ENCODE measurements around the gene SPTLC3.
"Not testable (repeated sequence)": the region's sequence is repeated elsewhere in the genome, so short reads cannot be mapped to it uniquely, and the experiment has no call there.

Gene SPTLC3

DNA sequence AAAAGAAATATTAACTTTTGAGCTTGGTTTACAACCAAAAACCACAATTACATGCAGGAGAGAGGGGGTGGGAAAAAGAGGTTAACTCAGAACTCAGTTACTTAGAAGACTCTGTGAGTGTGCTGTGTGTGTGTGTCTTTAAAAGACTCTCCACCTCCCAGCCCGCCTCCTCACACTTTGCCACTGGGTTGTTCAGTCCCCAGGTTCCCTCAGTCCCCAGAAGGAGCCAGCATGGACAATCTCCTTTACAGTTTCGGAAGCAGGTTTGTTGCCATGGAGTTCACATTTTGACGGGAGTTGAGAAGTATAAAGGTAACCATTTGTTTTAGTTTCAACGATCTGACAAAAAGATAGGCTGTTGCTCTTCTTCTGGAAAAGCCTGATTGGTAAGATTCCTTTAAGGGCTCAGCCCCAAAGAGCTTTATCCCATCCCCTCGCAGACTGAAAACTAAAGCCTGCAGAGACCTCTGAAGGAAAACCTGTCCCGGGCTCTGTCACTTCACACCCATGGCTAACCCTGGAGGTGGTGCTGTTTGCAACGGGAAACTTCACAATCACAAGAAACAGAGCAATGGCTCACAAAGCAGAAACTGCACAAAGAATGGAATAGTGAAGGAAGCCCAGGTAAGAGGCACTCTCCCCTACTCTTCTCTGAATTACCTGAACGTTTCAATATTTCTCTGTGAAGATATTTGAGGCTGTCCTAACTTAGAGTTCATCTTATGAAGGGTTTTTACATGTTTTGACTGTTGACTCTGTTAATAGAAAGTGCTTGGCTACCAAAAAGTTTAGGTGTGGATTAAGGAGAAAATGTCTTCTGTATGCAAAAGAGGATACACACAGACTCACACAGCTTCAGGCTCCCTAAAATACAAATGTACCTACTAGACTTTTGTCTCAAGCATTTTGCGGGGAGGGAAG lies at the start of gene SPTLC3:
SPTLC3 (plus strand) TSS at position 212 of the 921 bp plus-strand sequence; CDS start at position 508, 296 bp downstream.
- DNase-seq (ENCODE audit: low spot score) = peak; percentile 38

DNA sequence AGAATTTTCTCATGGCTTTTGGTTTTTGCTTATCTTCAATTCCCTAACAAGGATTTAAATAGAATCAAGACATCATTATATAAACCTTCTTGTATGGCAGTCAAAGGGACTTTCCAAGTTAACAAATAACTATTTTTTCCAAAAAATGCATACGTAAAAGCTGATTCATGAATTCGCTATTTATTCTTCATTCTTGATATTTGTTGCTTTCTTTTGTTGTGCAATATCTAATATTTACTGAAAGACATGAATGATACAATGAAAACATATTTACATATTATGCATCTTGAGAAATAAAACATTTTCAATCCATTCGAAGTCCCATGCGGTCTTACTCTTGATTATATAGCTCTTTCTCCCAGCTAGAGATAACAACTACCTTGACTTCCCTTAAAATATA lies 47.0 kb upstream of the SPTLC3 start:
- DNase-seq (ENCODE audit: low spot score) = no peak

DNA sequence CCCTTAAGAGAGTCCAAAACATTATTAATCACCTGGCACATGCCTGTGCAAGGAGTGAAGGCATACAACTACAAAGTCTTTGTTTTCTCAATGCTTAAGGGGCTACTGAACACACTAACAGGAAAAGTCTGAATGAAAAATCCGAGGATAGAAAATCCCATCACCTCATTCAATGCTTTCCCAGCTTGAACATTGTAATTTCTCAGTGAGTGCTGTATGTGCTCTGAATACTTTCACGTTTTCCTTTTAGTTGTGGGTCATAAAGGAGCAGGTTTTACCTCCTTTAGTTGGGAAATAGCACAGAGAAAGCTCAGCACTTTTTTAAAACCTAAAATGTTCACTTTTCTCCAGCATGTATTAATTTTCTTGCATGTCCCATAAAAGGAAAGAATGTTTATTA lies 45.9 kb upstream of the SPTLC3 start:
- DNase-seq (ENCODE audit: low spot score) = no peak

DNA sequence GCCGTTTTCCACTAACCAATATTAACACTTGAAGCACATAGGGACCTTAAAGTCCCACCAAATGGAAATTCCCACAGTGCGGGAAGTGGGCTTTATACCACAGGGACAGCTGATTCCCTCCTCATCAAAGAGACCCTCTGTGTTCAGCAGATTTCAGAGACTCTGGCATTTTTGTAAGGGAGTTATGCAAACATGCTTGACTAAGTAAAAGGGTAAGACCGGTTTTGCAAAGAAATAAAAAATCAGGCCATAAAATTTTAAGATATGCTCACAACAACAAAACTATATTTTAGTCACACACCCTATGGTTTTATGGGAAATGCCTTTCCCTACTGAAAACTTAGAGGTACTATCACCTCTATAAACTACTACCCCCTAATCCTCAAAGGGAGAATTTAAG lies 45.4 kb upstream of the SPTLC3 start:
- DNase-seq (ENCODE audit: low spot score) = no peak

DNA sequence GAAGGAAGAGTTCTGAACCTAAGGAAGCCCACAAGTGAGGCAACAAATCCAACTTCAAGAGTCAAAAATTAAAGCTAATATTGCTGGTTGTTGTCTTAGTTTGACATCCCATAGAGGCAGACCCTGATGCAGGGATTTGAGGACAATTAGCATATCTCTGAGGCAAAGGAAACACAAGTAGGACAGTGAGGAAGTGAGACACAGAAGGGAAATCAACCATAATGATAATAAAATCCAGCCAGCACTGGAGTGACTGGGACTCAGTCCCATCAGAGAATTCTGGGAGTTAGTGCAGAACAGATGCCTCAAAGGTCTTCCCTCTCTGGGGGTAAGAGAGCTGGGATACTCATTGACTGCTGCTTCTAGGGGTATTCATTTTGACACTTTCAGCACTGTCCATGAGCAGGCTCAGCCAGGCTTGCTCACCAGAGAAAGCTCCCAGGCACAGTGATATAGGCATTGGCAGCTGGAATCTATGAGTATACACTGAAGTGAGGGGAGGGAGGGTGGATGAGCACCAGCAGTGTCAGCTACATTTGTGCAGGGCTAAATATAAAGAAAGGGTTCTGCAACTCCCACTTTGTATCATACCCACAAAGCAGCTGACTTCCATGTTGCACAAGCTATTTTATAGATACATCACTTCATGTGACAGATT lies 43.4 kb upstream of the SPTLC3 start:
- peak; percentile 5 for DNase-seq (ENCODE audit: low spot score)

DNA sequence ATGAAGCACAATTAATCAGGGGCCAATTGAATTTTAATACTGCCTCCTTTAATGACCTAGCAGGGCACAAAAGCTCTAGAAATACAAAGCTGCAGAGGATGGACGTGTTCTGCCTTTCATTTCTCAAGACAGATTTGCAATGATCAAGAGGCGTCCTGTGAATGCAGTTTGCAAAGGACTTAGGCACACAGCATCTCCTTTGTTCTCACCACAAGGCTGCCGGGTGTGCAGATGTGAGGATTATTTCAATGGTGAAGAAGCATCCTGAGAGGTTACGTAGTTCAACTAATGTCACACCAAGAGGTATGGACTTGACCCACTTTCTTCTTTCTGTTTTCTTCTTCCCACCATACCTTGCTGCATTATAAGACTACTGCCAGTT lies 42.9 kb upstream of the SPTLC3 start:
- peak; percentile 31 for DNase-seq (ENCODE audit: low spot score)

DNA sequence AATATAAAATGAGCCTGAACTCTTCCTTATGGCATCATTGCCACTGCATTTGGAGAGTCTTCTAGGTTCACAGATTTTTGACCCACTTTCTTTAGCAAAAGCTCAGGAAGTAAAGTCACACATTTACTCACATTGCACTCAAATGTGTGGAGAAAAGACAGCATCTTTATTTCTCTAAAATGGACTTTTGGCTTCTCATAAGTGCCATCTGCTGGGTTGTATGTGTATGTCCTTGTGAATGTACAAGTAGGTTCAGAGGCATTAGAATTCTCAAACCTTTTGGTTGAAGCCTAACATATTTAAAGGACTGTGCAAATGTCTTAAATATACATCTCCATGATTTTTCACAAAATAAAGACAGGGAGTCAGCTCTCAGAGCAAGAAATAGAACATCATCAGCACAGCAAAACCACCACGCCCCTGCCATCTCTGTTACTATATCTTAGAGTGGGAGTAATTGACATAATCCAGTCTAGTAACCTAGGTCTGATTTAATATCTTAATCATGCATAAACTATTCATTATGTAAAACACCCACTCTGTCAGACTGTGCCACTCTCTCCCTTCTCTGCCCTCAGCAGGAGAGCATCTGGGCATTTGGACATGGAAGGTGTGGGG lies 42.2 kb upstream of the SPTLC3 start:
- DNase-seq (ENCODE audit: low spot score) = peak; percentile 44

DNA sequence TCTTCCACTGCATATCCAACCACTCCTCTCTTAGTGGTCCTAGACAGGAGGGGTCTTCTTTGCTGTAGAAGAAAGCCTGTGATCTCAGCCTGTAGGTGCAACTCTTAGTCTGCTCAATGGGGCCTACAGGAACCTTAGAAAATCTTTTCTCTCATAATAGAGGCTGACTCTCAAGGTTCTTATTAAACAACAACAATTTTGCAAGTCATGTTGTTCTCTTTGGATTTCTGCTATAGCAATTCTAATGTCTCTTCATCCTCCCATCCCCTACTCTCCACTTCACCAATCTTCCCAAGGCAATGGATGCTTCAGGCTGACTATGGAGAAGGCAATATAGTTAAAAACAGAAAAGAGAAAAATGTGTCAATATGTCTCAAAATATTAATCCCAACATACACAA lies 40.8 kb upstream of the SPTLC3 start:
- no peak for DNase-seq (ENCODE audit: low spot score)

DNA sequence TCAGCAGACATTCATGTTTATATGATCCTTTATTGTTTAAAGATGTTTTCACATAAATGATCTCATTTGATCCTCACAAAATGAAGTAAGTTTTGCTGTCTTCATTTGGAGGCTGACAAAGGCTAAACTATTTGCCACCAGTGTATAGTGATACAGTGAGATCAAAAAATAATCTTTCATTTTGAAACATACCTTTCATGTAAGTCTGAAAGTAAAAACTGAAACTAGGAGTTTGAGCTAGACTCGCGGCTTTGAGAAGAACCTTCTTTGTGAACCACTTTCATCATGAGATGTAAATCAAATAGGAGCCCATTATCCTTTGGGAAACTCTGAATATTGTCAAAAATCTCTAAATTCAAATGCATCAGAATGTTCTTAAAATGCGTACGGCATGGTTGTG lies 40.3 kb upstream of the SPTLC3 start:
- DNase-seq (ENCODE audit: low spot score) = no peak

DNA sequence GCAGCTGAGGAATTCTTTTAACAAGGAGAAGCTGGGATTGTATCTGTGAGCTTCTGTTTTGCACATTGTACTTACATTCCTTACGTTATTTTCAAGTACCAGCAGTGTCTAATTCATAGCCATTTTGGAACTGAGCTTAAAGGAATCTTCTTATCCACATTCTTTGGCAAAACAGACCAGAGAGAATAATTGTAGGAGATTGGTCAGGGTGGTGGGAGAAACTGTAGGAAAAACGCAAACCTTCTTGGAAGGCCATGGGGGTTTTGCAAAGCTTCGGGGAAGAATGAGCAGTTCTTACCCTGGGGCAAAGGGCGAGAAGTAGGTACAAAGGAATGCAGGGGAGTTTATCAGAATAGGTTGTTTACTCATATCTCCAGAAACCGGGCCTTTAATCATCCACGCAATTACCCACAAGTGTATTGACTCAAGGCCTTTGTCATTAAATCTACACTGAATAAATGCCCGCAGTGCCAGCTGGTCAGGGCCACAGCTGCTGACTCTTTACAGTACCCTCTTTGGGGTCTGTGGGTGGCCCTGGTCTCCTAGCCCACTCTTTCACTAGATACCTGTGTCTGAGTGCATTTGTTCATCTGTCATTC lies 39.6 kb upstream of the SPTLC3 start:
- DNase-seq (ENCODE audit: low spot score) = no peak

DNA sequence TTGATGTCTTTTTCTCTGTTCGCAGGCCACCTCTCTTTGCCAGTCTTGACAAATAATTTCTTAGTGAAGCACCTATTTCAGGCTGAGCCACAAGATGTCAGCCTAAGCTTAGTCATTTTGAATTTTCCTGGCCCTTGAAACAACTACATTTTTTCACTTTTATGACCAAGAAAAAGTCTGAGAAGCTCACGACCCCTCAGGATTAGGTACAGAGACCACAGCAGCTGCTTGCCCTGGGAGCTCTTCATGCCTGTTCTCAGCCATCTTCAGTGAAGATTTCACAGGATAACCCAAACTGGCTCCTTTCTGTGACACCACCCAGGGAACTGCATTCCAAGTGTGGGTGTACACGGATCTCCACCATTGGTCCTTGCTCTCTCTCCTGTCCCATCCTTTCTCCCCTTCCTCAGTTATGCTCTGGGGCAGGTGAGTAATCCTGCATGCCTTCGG lies 38.4 kb upstream of the SPTLC3 start:
- peak; percentile 51 for DNase-seq (ENCODE audit: low spot score)

DNA sequence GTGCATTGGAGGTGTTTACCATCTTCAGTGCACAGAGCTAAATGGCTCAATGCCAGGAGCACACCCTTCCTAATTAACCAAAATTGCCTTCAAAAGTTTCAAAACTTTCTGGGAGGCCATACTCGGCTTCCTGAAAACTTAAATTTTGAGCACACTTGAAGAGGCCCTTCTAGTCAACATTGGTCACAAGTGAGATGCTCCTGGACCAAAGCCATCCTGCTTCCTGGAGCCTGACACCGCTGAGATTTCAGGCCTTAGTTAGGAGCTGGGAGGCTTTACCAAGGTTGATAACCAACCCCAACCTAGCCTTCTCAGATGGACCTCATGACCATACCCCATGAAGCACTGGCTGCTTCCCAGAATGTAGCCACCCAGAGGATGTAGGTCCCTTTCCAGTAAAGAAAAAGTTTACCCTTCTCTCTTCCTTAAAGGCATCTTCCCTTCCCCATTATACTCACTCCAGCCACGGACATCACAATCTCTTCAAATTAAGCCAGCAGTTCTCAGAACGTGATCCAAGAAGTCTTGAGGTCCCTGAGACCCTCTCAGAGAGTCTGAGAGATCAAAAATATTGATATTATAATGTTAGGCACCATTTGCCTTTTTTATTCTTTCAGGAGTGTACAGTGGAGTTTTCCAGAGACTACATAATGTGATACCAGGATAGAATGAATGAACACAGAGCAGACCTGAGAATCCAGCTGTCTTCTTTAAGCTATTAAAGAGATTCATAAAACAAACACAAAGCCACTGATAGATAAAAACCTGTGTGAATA lies 32.8 kb upstream of the SPTLC3 start:
- DNase-seq (ENCODE audit: low spot score) = no peak

DNA sequence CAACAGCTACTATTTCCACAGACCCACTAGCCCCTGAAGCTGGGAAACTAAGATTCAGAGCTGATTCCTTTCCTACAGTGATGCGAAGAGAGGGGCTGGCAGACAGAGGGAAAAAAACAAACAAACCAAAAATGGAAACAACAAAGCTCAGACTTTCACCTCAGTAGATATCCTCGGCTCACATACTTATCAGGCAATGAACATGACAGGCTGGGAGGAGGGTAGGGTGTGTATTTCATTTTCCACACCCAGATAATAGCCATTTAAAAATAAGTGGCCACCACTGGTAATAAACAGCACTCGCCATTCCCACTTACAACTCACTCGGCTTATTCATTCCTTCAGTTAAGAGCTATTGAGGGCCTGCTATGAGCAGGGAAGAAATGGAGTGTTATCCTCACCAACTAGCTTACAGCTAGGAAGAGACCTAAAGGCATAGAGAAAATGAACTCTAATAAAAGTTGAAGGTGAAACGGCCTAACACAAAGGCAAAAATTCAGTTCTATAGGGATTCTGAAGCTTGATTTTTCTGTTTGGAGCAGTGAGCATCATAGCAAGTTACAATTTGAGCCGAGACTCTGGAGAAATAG lies 32.0 kb upstream of the SPTLC3 start:
- DNase-seq (ENCODE audit: low spot score) = no peak

DNA sequence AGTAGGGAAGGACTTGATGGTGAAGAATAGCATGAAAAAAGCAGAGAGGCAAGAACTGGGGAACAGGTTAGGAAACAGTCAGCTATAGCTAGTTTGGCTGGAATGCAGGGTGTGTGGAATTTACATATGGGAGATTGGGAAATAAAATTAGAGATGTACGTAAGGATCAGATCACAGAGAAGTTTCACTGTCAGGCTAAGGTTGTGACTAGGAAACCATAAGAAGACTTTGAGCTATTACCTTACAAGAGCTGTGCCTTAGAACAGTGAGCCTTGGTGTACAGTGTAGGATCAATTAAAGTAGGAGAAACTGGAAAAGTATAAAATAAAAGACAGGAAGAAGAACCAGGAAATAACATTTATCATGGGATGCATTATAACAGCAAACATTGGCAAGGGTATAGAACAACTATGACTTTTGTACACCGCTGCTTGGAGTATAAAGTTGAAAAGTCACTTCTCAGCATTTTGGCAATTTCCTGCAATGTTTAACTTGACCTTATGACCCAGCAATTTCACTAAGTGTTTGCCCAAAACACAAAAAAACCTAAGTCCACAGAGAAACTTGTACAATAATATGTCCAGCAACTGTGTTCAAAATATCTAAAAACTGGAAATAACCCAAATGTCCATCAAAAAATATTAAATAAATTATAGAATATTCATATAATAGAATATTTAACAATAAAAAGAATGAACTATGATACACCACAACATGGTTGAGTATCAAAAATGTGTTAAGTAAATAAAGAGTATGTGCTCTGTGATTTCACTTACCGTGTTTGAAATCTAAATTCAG lies 31.2 kb upstream of the SPTLC3 start:
- DNase-seq (ENCODE audit: low spot score) = no peak

DNA sequence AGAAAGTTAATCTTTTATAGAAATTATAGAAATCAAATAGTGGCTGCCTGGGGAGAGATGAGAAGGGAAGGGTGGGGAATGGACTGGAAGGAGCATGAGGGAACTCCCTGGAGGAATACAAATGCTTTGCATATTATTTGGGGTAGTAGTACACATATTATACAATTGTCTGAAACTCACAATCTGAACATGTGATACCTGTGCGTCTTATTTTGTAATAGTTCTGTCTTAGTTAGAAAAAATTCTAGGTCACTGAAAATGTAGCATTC lies 30.7 kb upstream of the SPTLC3 start:
- no peak for DNase-seq (ENCODE audit: low spot score)

DNA sequence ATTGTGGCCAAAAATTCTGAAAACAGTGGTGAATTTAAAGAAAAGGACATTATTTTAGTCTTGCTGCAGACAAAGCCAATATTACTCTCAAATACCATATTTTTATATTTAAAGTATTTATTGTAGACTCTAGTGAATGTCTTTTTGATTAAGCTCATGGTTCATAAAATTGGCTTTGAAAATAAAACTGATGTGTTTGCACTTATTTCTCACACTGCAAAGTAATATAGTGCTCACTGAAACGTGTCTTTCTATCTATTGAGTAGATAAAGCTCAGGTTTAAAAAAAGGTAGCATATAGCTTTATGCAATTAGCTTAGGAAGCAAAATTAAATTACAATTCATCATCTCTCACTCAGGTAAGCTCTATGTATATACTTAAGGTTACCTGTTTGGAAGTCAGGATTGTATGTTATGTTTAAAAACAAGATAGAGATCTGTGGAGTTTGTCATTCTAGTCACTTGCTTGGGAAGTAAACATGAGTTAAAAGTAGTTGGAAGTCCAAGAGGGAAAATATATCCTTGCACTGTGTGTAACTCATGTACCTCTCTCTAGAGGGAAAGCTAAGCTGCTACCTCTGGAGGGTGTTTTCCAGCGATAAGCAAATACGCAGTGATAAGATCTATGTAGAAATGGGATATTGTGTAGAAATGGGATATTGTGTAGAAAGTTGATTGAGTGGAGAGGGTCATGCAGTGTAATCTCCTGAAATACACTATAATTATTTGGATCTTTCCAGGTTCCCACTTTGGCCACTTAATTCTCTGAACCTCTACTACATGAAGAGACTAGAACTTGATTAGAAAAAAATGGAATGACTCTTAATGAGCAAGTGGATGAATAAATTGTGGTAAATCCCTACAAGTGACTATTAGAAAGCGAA lies 29.9 kb upstream of the SPTLC3 start:
- no peak for DNase-seq (ENCODE audit: low spot score)

DNA sequence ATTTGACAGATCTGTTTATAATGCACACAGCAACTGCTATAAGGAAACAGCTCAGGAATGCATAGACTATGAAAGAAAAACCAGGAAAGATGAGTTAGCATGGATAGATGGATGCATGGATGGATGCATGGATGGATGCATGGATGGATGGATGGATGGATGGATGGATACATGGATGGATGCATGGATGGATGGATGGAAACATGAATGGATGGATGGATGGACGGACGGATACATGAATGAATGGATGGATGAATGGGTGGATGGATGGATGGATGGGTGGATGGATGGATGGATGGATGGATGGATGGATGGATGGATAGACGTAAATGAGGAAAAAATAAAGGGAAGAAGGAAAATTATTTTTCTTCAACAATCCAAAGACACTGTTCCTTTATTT lies 29.1 kb upstream of the SPTLC3 start:
- DNase-seq (ENCODE audit: low spot score) = not testable (repeated sequence)

DNA sequence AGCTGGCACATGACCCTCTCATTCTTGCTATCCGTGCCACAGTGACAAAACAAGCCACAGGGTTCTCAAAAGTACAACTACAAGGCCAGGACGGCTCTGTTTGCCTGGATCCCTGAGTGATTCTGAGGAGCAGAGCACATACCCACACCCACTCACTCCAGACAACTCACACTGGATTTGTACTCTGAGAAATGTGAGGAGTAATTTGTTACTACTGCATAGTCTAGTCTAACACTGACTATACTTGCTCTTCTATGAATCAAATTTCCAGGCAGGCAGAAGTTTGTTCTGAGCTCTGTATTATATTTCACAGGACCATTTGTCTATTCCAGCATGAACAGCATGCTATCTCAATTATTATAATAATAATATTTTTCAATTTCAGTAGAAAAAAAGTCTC lies 26.7 kb upstream of the SPTLC3 start:
- no peak for DNase-seq (ENCODE audit: low spot score)

DNA sequence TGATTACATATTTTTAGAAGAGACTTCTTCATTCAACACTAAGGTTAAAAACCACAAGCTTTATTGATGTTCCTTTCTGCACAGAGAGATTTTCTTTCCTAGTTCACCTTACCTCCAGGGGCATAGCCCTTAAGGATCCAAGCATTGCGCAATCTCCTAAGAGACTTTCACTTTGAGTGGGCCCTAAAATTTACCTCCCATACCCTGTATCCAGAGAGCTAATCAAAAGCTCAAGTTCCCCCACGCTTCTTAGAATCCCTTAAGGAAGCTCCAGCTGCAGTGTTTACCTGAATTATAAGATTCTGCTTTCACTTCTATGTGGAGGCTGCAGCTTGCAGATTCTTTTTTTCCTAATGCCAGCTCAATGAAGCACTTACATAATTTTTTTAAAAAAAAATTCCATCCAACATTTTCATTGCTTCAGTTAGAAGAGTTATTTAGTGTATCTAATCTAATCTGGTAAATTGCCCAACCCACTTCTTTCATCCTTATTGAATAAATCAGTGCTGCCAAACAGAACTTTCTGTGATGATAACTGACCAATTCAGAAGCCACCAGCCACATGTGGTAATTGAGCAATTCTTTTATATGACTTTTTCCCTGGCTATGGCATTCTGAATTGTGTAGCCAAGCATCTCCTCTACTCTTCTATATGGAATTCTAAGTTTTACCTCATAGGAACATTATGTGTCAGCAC lies 24.6 kb upstream of the SPTLC3 start:
- DNase-seq (ENCODE audit: low spot score) = no peak

Data from Ammon's horn (tissue), 1 donor.